ENCODE results near the gene MORN1. TPM values are rescaled to one million over a fixed set of nuclear protein-coding genes. Genes with fewer than 3 reads are reported as not detected.

MORN1 gene
- polyA plus RNA-seq, 10 donors, result 4.2 to 9.1 (median 6.2) TPM

DNA sequence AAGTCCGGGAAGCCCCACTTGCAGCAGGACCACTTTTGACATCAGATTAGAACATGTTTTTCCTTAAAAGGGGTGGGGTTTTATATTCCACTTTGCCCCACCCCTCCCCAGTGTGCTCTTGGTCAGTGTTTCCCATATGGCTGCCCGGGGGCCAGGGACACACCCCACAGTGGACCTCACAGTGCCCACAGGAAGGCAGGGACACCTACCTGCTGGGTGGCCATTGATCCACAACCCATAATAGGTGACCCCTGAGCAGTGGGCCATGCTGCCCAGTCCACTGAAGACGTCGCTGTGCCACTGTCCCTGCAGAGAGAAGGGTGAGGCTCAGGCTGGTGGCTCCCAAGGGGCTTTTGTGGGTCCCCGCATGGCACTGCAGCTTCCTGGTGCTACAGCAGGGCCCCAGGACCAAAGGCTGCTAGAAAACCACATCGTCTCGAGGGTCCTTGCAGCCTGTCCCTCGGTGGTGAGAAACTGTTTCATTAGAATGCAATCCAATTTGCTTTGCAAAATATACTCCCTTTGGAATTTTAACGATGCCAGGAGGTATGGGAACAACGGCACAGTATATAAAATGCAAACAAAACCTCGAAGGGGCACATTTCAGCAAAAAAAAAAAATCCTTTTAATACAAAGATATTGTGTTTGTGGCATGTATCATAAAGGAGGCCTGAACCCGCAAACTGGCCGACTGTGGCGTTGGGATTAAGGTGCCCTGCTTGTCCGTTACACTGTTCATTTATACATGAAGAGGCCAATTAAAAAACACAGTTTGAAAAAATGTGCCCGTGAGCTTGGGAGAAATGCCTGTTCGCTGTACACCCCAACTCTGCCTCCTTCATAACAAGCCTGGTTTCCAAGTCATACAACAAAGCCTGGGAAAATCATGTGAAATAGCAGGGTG lies 16.9 kb downstream of the MORN1 start:
- DNase-seq, result no peak

DNA sequence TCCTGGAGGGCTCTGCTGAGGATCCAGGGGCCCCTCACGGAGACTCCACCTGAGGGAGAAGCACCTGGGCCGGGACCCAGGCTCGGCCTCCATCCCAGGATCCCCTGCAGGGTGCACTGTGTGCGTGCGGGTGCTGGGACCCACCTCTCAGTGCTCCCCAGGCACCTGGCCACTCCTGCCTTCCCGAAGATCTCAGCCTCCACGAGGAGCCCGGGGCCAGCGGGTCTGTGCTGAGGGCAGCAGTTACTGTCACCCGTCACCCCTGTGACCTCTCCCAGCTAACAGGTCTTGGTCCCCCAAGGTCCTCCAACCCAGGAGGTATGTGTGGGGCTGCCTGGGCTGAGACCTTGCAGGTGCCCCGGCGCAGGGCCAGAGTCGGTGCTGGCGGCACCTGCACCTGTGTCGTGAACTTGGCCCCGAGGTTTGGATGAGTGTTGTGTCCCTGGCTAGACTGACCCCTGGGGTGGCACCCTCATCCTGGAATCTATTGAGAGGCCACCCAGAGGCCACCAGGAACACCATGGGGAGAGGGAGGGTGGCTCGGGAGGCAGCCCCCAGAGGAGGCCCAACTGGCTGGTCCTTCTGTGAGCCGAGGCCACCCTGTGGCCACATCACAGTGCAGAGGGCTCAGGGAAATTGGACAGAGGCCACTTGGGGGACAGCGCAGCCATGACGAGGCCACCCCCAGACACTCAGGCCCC lies 17.7 kb downstream of the MORN1 start:
- DNase-seq, result no peak

DNA sequence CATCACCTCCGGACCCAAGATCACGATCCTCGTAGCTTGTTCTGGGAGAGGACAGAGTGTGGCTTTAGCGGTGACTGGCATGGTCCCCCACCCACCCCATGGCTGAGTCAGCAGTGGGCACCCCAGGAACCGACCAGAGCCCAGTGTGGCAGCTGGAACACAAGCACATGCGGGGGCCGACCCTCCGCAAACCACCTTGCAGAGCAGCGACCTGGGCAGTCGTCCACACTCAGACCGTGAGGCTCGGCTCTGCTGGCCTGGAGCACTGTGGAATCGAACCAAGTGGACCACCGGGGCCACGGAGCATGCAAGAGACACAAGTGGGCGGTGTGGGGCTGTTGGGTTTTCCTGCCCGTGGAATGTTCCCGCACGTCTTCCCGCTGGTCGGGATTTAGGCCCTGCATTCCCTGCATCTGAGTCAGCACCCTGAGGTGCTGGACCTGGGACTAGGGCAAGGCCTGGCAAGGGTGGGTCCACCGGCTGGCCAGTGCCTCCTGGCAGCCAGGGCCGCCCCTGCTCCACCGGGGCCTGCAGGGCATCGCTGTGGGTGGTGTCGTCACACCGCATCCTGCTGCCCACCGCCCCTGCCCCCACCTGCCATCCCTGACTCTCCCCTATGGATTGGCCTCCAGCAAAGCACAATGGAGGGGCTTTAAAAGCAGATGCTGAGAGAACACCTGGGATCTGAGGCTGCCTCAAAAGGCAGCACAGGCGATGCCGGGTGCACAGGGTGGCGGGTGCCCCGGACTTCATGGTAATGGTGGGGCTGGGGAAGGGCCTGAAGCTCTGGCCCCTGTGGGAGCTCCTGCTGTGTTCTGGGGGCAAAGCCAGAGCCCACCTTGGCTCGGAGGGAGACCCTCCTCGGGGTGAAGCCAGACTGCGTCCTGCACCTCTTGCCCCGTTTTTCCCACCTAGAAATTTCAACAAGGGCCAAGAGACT lies 18.5 kb downstream of the MORN1 start:
- no peak for DNase-seq

DNA sequence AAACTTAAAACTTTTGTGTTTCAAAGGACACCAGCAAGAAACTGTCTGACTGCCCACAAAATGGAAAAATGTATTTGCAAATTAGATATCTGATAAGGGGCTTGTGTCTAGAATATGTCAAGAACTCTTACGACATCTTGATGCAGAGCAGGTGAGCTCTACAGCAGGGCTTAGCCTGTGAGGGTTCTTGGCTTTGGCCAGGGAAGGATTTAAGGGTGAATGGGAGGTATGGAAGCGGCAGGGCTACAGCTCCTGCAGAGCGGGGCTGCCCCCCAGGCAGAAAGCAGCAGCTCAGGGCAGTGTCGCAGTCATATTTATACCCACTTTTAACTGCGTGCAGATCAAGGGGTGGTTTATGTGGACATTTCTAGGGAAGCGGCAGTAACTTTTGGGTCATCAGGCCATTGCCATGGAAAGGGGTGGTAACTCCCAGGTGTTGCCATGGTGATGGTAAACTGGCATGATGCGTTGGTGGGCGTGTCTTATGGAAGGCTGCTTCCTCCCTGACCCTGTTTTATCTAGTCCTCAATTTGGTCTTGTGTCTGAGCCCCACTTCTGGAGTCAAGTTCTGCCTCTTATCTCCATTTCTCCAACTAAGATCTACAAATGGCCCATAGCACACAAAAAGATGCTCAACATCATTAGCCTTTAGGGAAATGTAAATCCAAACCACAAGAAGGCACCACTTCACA lies 23.2 kb downstream of the MORN1 start:
- DNase-seq, result no peak

DNA sequence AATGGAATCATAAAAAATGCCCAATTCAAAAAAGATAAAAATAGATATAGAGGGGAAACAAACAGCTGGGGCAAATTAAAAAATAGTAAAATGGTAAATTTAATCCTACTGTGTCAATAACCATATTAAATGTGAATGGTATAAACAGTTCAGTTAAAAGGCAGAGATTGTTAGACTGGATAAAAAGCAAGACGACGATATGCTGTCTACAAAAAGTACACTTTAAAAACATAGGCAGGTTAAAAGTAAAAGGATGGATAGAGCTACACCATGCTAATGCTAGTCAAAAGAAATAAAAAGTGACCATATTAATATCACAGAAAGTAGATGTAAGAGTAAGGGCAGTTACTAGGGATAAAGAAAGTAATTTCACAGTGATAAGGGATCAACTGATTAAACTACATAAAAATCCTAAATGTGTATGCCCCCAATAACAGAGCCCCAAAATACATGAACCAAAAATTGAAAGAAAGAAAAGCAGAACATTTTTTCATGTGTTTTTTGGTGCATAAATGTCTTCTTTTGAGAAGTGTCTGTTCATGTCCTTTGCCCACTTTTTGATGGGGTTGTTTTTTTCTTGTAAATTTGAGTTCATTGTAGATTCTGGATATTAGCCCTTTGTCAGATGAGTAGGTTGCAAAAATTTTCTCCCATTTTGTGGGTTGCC lies 27.4 kb downstream of the MORN1 start:
- no peak for DNase-seq

DNA sequence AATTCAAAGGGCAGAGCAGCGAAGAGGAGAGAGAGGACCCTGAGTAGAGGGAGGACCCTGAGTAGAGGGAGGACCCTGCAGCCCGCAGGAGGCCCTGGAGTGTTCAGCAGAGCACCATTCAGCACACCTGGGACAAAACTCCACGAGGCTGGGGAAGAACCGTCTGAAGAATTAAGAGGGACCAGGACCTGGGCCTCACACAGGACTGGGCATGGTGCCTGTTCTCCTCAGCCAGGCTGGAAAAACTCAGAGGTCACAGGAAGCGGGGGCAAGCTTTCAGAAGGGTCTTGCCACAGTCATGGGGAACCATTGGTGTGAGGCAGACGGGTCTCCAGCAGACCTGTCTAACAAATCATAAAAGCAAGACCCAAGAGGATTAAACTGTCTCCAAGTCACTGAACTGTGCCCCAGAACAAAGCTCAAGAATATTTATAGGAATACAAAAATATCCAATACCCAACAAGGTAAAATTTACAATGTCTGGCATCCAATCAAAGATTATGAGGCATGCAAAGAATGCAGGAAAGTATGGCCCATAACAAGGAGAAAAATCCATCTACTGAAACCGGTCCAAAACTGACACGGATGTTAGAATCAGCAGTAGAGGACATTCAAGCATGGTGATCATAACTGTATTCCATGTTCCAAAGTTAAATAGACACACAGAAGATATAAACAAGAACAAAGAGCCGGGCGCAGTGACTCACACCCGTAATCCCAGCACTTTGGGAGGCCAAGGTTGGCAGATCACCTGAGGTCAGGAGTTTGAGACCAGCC lies 30.6 kb downstream of the MORN1 start:
- no peak for DNase-seq

DNA sequence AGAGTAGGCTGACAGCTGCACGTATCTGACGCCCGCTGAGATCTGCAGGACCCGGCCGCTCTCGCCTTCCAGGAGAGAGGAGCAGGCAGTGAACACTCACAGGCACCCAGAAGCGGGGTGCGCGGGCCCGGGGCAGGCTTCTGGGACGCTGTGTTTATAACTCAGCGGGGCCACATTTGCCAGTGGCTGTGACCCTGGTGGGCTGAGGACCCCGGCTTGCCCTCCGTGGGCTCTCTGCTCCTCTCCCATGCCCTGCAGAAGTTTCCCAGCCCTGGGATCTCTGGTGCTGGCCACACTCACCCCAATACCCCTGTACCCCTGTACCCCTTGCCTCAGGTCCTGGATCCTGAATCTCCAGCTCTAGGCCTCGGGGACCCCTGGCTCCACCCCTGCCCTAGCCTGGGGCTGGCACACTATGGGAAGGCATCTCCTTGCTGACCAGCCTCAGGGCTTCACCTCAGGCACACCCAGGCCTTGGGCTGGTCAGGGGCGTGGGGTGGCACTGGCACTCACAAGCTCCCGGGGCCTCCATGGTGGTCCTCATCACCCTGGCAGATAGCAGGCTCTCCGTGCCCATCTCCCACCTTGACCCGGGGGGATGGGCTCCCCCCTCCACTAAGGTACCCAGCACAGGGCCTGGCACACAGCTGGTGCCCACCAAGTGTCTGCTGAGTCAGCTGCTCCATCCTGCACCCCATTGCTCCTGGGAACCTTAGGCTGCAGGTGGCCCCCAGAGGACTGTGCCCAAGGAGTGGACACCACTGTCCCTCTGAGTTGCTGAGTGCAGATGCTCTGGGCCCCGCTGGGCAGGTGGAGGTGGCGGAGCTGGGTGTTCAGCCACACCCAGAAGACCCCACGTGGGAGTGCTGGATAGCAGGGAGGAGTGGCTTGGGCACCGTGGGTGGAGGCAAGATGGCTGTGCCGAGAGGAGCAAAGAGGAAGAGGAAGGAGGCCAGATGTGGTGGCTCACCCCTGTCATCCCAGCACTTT lies 32.4 kb downstream of the MORN1 start:
- DNase-seq, result no peak

DNA sequence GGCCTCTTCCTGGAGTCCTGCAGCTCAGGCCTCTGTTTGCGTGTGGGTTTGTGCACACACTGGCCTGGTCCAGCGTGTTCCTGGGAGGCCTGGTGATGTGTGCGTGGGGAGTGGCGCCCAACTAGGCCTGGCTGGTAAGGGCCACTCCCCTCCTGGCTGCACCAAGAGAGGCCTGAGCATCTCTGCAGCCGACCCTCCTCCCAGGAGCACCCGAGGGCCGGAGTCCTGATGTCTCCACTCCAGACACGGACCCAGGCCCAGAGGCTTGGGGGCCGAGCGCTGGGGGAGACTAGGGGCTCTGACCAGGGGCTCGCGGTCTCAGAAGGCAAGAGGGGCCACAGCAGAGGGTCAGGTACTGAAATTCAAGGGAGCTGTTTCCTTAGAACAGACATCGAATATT lies 33.3 kb downstream of the MORN1 start:
- DNase-seq, result no peak

DNA sequence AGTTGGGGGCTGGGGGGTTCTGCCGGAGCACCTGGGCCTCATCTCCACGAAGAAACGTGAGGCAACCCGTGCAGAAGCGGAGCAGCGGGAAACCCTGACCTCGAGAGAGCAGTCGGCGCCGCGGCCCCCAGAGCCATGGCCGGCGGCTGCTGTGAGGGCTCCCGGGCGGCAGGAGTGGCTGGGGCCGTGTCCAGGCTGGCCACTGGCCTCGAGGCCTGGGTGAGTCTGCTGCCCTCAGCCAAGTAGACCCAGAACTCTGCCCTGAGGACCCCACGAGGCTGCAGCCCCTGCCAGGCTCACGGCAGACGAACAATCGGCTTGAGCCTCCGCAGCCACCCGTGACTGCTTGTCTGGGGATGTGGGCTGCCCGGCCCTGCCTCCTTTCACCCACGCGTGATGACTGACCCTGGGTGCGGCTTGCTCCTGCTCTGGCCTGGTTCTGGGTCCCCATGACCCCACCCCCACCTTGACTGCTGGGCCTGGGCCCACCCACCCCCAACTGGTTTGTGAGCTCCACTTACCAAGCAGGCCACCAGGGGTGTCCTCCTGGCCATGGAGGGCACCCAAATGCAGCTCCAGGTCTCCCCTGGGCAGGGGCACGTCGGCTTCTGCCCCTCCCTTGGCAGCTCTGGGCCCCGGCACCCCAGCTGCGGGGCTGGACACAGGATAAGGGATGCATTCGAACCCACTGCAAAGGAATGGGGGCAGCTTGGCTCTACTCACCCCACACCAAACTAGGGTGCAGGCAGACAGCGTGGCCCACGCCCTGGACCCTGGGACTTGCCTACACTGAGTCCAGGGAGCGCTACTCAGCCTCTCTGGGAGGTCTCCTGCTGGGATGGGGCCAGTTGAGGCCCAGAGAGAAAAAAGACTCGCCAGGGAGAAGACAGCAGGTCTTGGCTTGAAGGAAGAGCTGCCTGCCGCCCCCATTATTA lies 34.2 kb downstream of the MORN1 start:
- no peak for DNase-seq

DNA sequence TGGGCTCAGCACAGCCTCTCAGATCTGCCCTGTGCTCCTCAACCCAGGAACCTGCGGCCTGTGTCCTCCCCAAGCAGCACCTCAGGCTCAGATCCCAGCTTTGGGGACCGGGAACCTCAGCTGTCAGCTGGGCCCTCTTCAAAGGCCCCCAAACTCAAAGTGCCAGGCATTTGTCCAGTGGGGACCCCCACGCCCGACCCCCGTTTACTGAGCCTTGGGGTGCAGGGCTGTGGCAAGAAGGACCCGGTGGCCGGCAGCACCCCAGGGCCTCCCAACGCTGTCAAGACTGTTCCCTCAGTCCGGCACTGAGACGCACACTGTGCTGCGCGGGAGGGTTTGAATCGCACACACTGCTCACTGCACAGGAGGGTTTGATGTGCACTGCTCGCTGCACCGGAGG lies 35.0 kb downstream of the MORN1 start:
- no peak for DNase-seq

DNA sequence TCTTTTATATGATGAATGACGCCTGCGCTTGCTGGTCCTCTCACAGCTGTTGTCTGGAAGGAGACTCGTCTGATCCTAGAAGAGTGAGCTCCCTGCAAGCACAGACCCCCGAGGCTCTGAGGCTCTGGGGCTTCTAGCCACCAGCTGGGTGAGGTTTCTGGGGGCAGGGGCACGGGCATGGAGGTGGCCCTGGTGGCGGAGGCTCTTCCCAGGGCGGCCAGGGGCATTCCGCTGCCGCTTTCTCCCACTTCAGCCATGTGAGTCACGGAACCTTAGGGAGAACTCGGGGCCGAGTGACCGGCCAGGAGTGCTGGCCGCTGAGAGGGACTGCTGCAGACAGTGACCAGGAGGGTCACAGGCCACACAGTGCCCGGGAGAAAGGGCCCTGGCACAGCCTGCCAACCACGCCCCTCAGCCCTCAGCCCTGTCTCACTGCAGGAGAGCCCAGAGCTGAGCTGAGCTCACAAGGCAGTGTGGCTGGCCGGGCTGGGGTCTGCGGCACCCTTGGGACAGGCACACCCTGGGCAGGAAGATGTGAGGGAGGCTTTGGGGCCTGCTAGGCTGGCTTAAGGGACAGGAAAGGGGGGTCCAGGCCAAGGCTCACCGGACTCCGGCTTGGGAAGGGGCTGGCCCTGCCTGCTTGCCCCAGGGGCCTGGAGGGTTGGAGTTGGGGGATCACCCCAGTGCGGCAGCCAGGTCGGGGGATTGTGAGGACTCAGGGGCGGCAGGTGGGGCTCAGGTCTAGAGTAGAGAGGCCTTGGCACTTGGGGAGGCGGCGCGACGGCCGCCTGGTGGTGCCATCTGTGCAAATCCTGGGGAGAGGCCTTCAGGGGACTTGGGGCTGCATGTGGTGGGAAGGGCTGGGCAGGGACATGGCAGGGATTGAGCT lies 35.7 kb downstream of the MORN1 start:
- DNase-seq, result no peak

DNA sequence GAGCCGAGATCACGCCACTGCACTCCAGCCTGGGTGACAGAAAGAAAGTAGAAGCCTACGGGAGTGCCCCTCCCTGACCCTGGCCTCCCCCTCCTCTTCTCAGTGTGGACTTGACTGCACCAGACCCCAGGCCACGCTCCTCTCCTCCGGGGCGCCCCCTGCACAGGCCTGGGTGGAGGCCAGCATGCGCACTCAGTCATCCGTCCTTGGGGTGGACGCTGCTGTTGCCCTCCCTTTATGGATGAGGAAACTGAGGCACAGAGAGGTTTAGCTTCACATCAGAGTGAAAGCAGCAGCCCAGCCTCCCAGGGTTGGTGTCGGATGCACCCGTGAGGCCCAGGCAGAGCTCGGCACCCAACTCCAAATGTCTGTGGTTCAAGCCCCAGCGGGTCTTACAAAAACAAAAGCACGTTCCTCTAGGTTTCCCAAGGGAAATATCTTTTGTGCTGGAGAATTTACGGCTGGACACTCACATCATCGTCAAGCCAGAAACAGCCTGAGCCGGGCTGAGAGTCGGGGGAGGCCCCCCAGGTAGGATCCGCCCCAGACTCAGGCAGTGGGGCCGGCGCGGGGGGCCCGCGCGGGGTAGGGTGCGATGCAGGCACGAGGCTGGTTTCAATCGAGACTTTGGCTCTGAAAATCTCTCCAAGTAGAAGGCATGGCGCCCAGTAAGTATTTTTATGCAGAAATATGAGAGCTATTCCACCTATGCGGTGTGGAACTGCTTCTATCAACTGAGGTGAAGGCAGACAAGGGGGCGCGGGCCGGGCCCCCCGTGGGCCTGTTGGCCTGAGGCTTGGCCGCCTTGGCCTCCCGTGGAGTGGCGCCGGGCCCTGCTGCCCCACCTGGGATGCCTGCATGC lies 36.6 kb downstream of the MORN1 start:
- DNase-seq, result peak in 2 of 3 donors; percentile 33 to 60

DNA sequence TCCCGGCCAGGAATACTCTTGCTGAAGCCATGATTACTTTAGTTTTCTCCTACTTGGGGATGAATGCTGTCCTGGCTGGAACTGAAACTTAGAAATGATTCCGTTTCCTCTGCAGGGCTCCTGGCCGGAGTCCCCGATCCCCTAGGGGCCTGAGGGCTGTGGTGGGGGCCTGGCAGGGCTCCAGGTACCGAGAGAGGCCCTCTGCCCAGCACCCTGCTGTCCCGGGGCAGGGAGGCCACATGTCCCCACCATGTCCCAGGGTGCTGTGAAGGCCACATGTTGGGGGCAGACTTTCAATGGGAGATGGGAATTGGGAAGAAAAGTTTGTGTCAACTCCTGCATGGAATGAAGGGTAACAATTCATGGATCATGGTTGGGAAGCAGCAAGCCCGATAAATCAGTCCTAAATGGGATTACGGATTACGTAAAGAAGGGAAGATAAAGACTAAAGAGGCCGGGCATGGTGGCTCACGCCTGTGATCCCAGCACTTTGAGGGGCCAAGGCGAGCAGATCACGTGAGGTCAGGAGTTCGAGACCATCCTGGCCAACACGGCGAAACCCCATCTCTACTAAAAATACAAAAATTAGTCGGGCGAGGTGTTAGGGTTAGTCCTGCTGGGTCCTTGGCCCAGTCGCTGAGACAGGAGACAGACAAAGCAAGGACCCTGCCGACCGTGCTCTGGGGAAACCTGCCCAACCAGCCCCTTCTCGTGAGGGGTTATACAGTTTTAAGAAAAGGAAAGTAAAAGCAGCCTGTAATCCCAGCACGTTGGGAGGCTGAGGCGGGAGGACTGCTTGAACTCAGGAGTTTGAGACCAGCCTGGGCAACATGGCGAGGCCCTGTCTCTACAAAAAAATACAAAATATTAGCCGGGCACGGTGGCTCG lies 37.6 kb downstream of the MORN1 start:
- no peak for DNase-seq

DNA sequence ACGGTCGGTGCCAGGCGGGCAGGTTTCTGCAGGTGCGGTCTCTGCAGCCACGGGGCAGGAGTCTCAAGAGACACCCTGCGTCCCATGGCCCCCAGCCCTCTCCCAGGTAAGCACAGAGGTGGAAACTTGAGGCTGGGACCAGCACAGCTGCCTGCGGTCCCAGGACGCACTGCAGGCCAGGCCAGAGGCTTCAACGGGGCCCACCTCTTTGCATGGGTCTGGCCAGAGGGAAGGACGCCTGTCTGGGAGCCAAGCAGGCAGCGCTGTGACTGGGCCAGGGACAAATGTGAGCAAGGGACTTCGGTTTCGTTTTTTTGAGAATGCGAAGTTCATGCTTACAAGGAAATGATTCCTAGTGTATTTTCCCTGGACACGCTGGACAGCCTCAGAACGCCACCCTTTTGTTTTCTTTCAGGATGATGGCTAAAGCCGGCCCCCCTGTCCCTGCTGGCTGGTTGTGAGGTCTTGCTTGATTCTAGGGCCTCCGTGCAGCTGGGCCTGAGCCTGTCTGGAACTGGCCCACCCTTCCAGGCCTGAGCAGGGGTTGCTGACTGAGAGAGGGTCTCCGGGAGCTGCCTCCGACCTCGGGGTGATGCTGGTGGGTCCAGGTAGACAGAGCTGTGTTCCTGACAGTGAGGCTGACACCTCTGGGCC lies 38.3 kb downstream of the MORN1 start:
- DNase-seq, result peak in 2 of 3 donors; percentile 29 to 76

All from muscle of back (tissue), 11 donors.